H9 (cell line): ENCODE data around the gene CGAS. TPM values are rescaled to one million over a fixed set of nuclear protein-coding genes. Genes with fewer than 3 reads are reported as not detected.

Source experiments
- DNase-seq: peaks from one replicate; pipeline ENCODE4 v3.0.0-alpha.2; 2017
- H2AFZ ChIP-seq: one replicate; pipeline ENCODE4 v1.6.1; 2013; ENCODE audit warnings: mild to moderate bottlenecking, low read length, control low read depth, moderate library complexity
- H2AK5ac ChIP-seq: 2 replicates; pipeline ENCODE4 v1.6.1; 2013; ENCODE audit warnings: low read length, control low read depth, mixed read lengths; ENCODE audit not compliant: insufficient read length
- H2BK120ac ChIP-seq: one replicate; pipeline ENCODE4 v1.6.1; 2013; ENCODE audit warnings: low read depth, mild to moderate bottlenecking, low read length, control low read depth, inconsistent platforms; ENCODE audit not compliant: poor library complexity, severe bottlenecking
- H2BK12ac ChIP-seq: 2 replicates; pipeline ENCODE4 v1.6.1; 2013; ENCODE audit warnings: low read length, control low read depth, mixed read lengths, low read depth; ENCODE audit not compliant: insufficient read length
- H2BK15ac ChIP-seq: 2 replicates; pipeline ENCODE4 v1.6.1; 2013; ENCODE audit warnings: low read depth, low read length, control low read depth
- H2BK20ac ChIP-seq: one replicate; pipeline ENCODE4 v1.6.1; 2013; ENCODE audit warnings: low read depth, mild to moderate bottlenecking, low read length, control low read depth, inconsistent platforms; ENCODE audit not compliant: poor library complexity, severe bottlenecking
- H2BK5ac ChIP-seq: 2 replicates; pipeline ENCODE4 v1.6.1; 2013; ENCODE audit warnings: low read length, control low read depth, mixed read lengths; ENCODE audit not compliant: insufficient read length
- H3K14ac ChIP-seq: 2 replicates; pipeline ENCODE4 v1.6.1; 2013; ENCODE audit warnings: low read length, control low read depth; ENCODE audit not compliant: insufficient read depth
- H3K18ac ChIP-seq: 2 replicates; pipeline ENCODE4 v1.6.1; 2013; ENCODE audit warnings: low read depth, mild to moderate bottlenecking, mixed read lengths, low read length, control low read depth; ENCODE audit not compliant: insufficient read length
- H3K23ac ChIP-seq: 2 replicates; pipeline ENCODE4 v1.6.1; 2013; ENCODE audit warnings: low read length, control low read depth, mixed read lengths, low read depth; ENCODE audit not compliant: insufficient read length
- H3K23me2 ChIP-seq: 2 replicates; pipeline ENCODE4 v1.6.1; 2013; ENCODE audit warnings: low read depth, mild to moderate bottlenecking, mixed read lengths, low read length, control low read depth; ENCODE audit not compliant: insufficient read length, poor library complexity, severe bottlenecking
- H3K27ac ChIP-seq: 2 replicates; pipeline ENCODE4 v1.5.1; 2013; ENCODE audit warnings: low read length, control low read depth, mixed read lengths, low read depth; ENCODE audit not compliant: insufficient read length
- H3K27me3 ChIP-seq: 2 replicates; pipeline ENCODE4 v1.6.1; 2013; ENCODE audit warnings: low read length, control low read depth, inconsistent platforms; ENCODE audit not compliant: insufficient read depth
- H3K4ac ChIP-seq: 2 replicates; pipeline ENCODE4 v1.6.1; 2013; ENCODE audit warnings: low read depth, mild to moderate bottlenecking, control low read depth, inconsistent platforms, low read length, moderate library complexity
- H3K4me1 ChIP-seq: 2 replicates; pipeline ENCODE4 v1.6.1; 2013; ENCODE audit warnings: low read length, control low read depth, inconsistent platforms; ENCODE audit not compliant: insufficient read depth
- H3K4me2 ChIP-seq: 2 replicates; pipeline ENCODE4 v1.6.1; 2013; ENCODE audit warnings: low read length, control low read depth, mixed read lengths; ENCODE audit not compliant: insufficient read length, insufficient read depth
- H3K56ac ChIP-seq: 2 replicates; pipeline ENCODE4 v1.6.1; 2013; ENCODE audit warnings: low read depth, mild to moderate bottlenecking, mixed read lengths, low read length, control low read depth; ENCODE audit not compliant: insufficient read length
- H3K79me1 ChIP-seq: 2 replicates; pipeline ENCODE4 v1.6.1; 2013; ENCODE audit warnings: low read depth, mild to moderate bottlenecking, moderate library complexity, low read length, control low read depth, inconsistent platforms; ENCODE audit not compliant: insufficient read depth, poor library complexity, severe bottlenecking
- H3K79me2 ChIP-seq: 2 replicates; pipeline ENCODE4 v1.6.1; 2013; ENCODE audit warnings: low read length, control low read depth, inconsistent platforms; ENCODE audit not compliant: insufficient read depth
- H3K9ac ChIP-seq: 2 replicates; pipeline ENCODE4 v1.6.1; 2013; ENCODE audit warnings: low read length, control low read depth, mixed read lengths; ENCODE audit not compliant: insufficient read length; ENCODE audit errors: extremely low read depth
- H3K9me3 ChIP-seq: one replicate; pipeline ENCODE4 v1.6.1; 2013; ENCODE audit warnings: low read depth, low read length, inconsistent platforms; ENCODE audit not compliant: control insufficient read depth
- H3T11ph ChIP-seq: one replicate; pipeline ENCODE4 v1.6.1; 2013; ENCODE audit warnings: mild to moderate bottlenecking, low read length, control low read depth, inconsistent platforms
- H4K20me1 ChIP-seq: one replicate; pipeline ENCODE4 v1.6.1; 2013; ENCODE audit not compliant: control insufficient read depth, insufficient read length, insufficient read depth
- H4K5ac ChIP-seq: 2 replicates; pipeline ENCODE4 v1.6.1; 2013; ENCODE audit warnings: low read depth, mild to moderate bottlenecking, mixed read lengths, low read length, control low read depth; ENCODE audit not compliant: insufficient read length
- H4K8ac ChIP-seq: replicated peaks from 2 replicates; pipeline ENCODE4 v1.6.1; 2013; ENCODE audit warnings: low read length, control low read depth, mixed read lengths, low read depth; ENCODE audit not compliant: insufficient read length
- H4K91ac ChIP-seq: 2 replicates; pipeline ENCODE4 v1.6.1; 2013; ENCODE audit warnings: low read depth, mild to moderate bottlenecking, moderate library complexity, mixed read lengths, low read length, control low read depth; ENCODE audit not compliant: insufficient read length
- H3K27ac Mint-ChIP-seq, 3 experiments: 2 replicates in 2 of 3; 3 replicates in 1 of 3; pipeline ENCODE4 v1.8.0; 2020 to 2021; ENCODE audit warnings: mixed read lengths in 3 of 3, mild to moderate bottlenecking in 1 of 3, moderate library complexity in 1 of 3
- H3K27me3 Mint-ChIP-seq: 2 replicates; pipeline ENCODE4 v1.8.0; 2021; ENCODE audit warnings: low read depth, mild to moderate bottlenecking, moderate library complexity, mixed read lengths
- H3K36me3 Mint-ChIP-seq, 3 experiments: 2 replicates in 2 of 3; 3 replicates in 1 of 3; pipeline ENCODE4 v1.8.0; 2020 to 2021; ENCODE audit warnings: low read depth in 3 of 3, mixed read lengths in 3 of 3; ENCODE audit not compliant: insufficient read depth in 1 of 3
- H3K4me1 Mint-ChIP-seq, 2 experiments: 2 replicates each; pipeline ENCODE4 v1.8.0; 2020; ENCODE audit warnings: mixed read lengths in 2 of 2
- H3K4me3 Mint-ChIP-seq, 2 experiments: 2 replicates in 1 of 2; 3 replicates in 1 of 2; pipeline ENCODE4 v1.8.0; 2020 to 2021; ENCODE audit warnings: mild to moderate bottlenecking in 2 of 2, mixed read lengths in 2 of 2, moderate library complexity in 1 of 2
- H3K9me3 Mint-ChIP-seq, 2 experiments: 2 replicates in 1 of 2; 3 replicates in 1 of 2; pipeline ENCODE4 v1.8.0; 2020; ENCODE audit warnings: mild to moderate bottlenecking in 2 of 2, mixed read lengths in 2 of 2, moderate library complexity in 1 of 2
- WGBS: extraction: QIAGEN DNeasy Blood & Tissue Kit; methylation state at CpG from one replicate; pipeline ENCODE4 v1.1.7; 2013; ENCODE audit warnings: missing lambda C conversion rate, low lambda C conversion rate, mixed read lengths; ENCODE audit not compliant: insufficient read length; ENCODE audit errors: extremely low coverage; 5-methylcytosine and 5-hydroxymethylcytosine counted together
- total RNA-seq: library from RNA; stranded (reverse); gene quantifications from 2 replicates; pipeline ENCODE4 v1.2.1, GENCODE V29; 2021
- TF ChIP-seq, protein P1 (sequence below): fragments of 200-600 bp; sonication (generic); conservative IDR thresholded peaks from 3 replicates; pipeline ENCODE4 v1.8.0; 2021; ENCODE audit warnings: antibody characterized with exemption, mild to moderate bottlenecking

Gene CGAS
- total RNA-seq, 1 experiment from 2014 or later = 1.7 TPM

DNA sequence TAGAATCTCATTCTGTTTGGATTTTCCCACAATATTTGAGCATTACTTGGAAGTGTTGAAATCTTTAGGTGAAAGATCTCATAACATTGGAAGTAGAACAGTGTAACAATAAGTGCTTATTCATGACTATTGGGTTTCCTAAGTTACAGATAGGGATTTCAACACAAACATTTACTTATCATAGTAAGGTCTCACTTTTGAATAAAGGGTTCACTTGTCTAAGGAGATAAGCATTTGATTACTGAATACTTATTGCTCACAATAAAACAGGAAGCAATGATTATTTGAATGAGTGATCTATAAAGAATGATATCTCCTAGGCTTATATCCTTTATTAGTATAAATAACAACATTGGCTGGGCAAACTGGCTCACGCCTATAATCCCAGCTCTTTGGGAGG is 42.7 kb downstream of the CGAS start:
- Histone ChIP-seq H4K20me1 (no peaks in the 10 kb centered on the region), H3K9me3 (no peaks in the 10 kb centered on the region), H3K79me1 (no peaks in the 10 kb centered on the region), H3K4me2 (no peak overlapping the region), H4K91ac (no peak overlapping the region), H4K8ac (no peak overlapping the region), H2BK15ac (no peak overlapping the region), H3K27me3 (no peaks in the 10 kb centered on the region), H3K23me2 (no peaks in the 10 kb centered on the region), H4K5ac (no peak overlapping the region), H2BK120ac (no peak overlapping the region), H3K4ac (no peak overlapping the region), H3K56ac (no peak overlapping the region), H3T11ph (no peak overlapping the region), H3K18ac (no peak overlapping the region), H3K9ac (no peak overlapping the region), H2BK20ac (no peak overlapping the region), H2AFZ (no peak overlapping the region), H3K14ac (no peak overlapping the region), H2BK5ac (no peak overlapping the region), H2BK12ac (no peak overlapping the region), H3K27ac (no peak overlapping the region), H2AK5ac (no peak overlapping the region), H3K79me2 (no peaks in the 10 kb centered on the region), H3K23ac (no peak overlapping the region), H3K4me1 (no peaks in the 10 kb centered on the region)
- TF ChIP-seq, protein P1, sequence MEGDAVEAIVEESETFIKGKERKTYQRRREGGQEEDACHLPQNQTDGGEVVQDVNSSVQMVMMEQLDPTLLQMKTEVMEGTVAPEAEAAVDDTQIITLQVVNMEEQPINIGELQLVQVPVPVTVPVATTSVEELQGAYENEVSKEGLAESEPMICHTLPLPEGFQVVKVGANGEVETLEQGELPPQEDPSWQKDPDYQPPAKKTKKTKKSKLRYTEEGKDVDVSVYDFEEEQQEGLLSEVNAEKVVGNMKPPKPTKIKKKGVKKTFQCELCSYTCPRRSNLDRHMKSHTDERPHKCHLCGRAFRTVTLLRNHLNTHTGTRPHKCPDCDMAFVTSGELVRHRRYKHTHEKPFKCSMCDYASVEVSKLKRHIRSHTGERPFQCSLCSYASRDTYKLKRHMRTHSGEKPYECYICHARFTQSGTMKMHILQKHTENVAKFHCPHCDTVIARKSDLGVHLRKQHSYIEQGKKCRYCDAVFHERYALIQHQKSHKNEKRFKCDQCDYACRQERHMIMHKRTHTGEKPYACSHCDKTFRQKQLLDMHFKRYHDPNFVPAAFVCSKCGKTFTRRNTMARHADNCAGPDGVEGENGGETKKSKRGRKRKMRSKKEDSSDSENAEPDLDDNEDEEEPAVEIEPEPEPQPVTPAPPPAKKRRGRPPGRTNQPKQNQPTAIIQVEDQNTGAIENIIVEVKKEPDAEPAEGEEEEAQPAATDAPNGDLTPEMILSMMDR = no peak
- Mint-ChIP-seq H3K4me3 (no peak overlapping the region), H3K36me3 (no peaks in the 10 kb centered on the region), H3K4me1 (no peaks in the 10 kb centered on the region), H3K27me3 (no peaks in the 10 kb centered on the region), H3K9me3 (no peaks in the 10 kb centered on the region), H3K27ac (no peak overlapping the region)
- no CpG with 5 or more reads among the region's 1 CpG for WGBS
- DNase-seq = no peak
